ENCODE results near the gene PLPPR4. TPM values are rescaled to one million over a fixed set of nuclear protein-coding genes. Genes with fewer than 3 reads are reported as not detected.

Gene PLPPR4
- total RNA-seq, 1 experiment from 2014 or later, result not detected

GRCh38 chr1:99268021-99268420 lies 3.7 kb downstream of the PLPPR4 start:
- intact Hi-C loops (cut with micrococcal nuclease; ENCODE audit: unreplicated experiment), result no loop called here
- H3K27ac ChIP-seq (ENCODE audit: low read depth, low read length, poor library complexity, severe bottlenecking), result no peak overlapping the region
- ChIA-PET POLR2A (ENCODE audit: low non-redundant PET) (no interaction called here), CTCF (no interaction called here)
- no TSS peak for BruUV-seq (replicated peaks)
- H3K27me3 ChIP-seq (replicated peaks; ENCODE audit: insufficient read depth, low read depth, low read length, poor library complexity), result peaks cover 33% of the 10 kb centered on the region
- no peak for TF ChIP-seq EZH2 (IDR thresholded peaks at IDR 0.05; ENCODE audit: borderline replicate concordance, low read depth, low read length, poor library complexity, severe bottlenecking)
- no peak for TF ChIP-seq CTCF (conservative IDR thresholded peaks at IDR 0.05; ENCODE audit: low read depth, low read length)
- H3K9me3 ChIP-seq (ENCODE audit: low read depth, low read length, poor library complexity, severe bottlenecking), result no peaks in the 10 kb centered on the region
- H3K4me1 ChIP-seq (ENCODE audit: insufficient read depth, low read length, poor library complexity, severe bottlenecking), result no peaks in the 10 kb centered on the region
- no peak for DNase-seq (ENCODE audit: low spot score)
- H3K36me3 ChIP-seq (ENCODE audit: insufficient read depth, low read length, poor library complexity, severe bottlenecking), result no peaks in the 10 kb centered on the region
- H3K4me3 ChIP-seq (ENCODE audit: low read depth, low read length, poor library complexity, severe bottlenecking), result no peak overlapping the region

GRCh38 chr1:99269321-99269720 lies 5.0 kb downstream of the PLPPR4 start:
- no peak for DNase-seq (ENCODE audit: low spot score)
- ChIA-PET POLR2A (ENCODE audit: low non-redundant PET) (no interaction called here), CTCF (no interaction called here)
- Histone ChIP-seq H3K36me3 (ENCODE audit: insufficient read depth, low read length, poor library complexity, severe bottlenecking) (no peaks in the 10 kb centered on the region), H3K4me3 (ENCODE audit: low read depth, low read length, poor library complexity, severe bottlenecking) (no peak overlapping the region), H3K27ac (ENCODE audit: low read depth, low read length, poor library complexity, severe bottlenecking) (no peak overlapping the region), H3K9me3 (ENCODE audit: low read depth, low read length, poor library complexity, severe bottlenecking) (no peaks in the 10 kb centered on the region), H3K4me1 (ENCODE audit: insufficient read depth, low read length, poor library complexity, severe bottlenecking) (no peaks in the 10 kb centered on the region), H3K27me3 (replicated peaks; ENCODE audit: insufficient read depth, low read depth, low read length, poor library complexity) (peaks cover 25% of the 10 kb centered on the region)
- no TSS peak for BruUV-seq (replicated peaks)
- TF ChIP-seq CTCF (conservative IDR thresholded peaks at IDR 0.05; ENCODE audit: low read depth, low read length) (no peak), EZH2 (IDR thresholded peaks at IDR 0.05; ENCODE audit: borderline replicate concordance, low read depth, low read length, poor library complexity, severe bottlenecking) (no peak)
- intact Hi-C loops (cut with micrococcal nuclease; ENCODE audit: unreplicated experiment), result no loop called here

GRCh38 chr1:99270646-99271045 lies 6.4 kb downstream of the PLPPR4 start:
- BruUV-seq (replicated peaks), result no TSS peak
- intact Hi-C loops (cut with micrococcal nuclease; ENCODE audit: unreplicated experiment), result no loop called here
- H3K4me1 ChIP-seq (ENCODE audit: insufficient read depth, low read length, poor library complexity, severe bottlenecking), result no peaks in the 10 kb centered on the region
- ChIA-PET CTCF (no interaction called here), POLR2A (ENCODE audit: low non-redundant PET) (no interaction called here)
- no peaks in the 10 kb centered on the region for H3K9me3 ChIP-seq (ENCODE audit: low read depth, low read length, poor library complexity, severe bottlenecking)
- H3K27ac ChIP-seq (ENCODE audit: low read depth, low read length, poor library complexity, severe bottlenecking), result no peak overlapping the region
- peaks cover 12% of the 10 kb centered on the region for H3K27me3 ChIP-seq (replicated peaks; ENCODE audit: insufficient read depth, low read depth, low read length, poor library complexity)
- TF ChIP-seq EZH2 (IDR thresholded peaks at IDR 0.05; ENCODE audit: borderline replicate concordance, low read depth, low read length, poor library complexity, severe bottlenecking), result no peak
- TF ChIP-seq CTCF (conservative IDR thresholded peaks at IDR 0.05; ENCODE audit: low read depth, low read length), result no peak
- no peak overlapping the region for H3K4me3 ChIP-seq (ENCODE audit: low read depth, low read length, poor library complexity, severe bottlenecking)
- no peak for DNase-seq (ENCODE audit: low spot score)
- no peaks in the 10 kb centered on the region for H3K36me3 ChIP-seq (ENCODE audit: insufficient read depth, low read length, poor library complexity, severe bottlenecking)
